Sigmoid colon (tissue), 3 donors: ENCODE measurements around the gene GLA.

Experiments
- POLR2A ChIP-seq, 2 donors: fragments of 450-650 bp; IDR thresholded peaks; one replicate each; pipeline ENCODE4 v1.6.1; 2016; ENCODE audit warnings: antibody characterized with exemption in 2 of 2, mild to moderate bottlenecking in 2 of 2, moderate library complexity in 2 of 2
- TF ChIP-seq, protein P1 (sequence below), 4 experiments: fragments of 450-650 bp in 3 of 4; fragments of 200-600 bp in 1 of 4; IDR thresholded peaks; one replicate each; pipeline ENCODE4 v1.5.1; 2016 to 2019; ENCODE audit warnings: antibody characterized with exemption in 4 of 4, mild to moderate bottlenecking in 3 of 4, moderate library complexity in 2 of 4

DNA sequence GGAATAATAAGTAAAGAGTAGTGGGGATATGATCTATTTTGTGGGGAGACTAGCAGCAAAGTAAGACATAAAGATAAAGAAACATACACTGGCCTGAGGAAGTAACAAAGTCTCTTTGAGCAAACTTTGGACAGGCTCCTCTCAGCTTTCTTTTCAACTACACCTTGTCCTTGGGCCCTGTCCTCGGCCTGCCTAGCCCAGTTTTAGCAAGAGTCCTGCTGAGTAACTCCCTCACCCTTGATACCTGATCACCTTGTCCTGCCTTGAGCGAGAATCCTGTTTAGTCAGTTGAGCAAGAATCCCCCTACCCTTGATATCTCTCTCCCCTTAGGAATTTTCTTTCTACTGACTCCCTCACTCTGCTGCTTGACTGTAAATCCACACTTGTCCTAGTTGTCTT, 11.8 kb upstream of the GLA start:
- TF ChIP-seq, protein P1, sequence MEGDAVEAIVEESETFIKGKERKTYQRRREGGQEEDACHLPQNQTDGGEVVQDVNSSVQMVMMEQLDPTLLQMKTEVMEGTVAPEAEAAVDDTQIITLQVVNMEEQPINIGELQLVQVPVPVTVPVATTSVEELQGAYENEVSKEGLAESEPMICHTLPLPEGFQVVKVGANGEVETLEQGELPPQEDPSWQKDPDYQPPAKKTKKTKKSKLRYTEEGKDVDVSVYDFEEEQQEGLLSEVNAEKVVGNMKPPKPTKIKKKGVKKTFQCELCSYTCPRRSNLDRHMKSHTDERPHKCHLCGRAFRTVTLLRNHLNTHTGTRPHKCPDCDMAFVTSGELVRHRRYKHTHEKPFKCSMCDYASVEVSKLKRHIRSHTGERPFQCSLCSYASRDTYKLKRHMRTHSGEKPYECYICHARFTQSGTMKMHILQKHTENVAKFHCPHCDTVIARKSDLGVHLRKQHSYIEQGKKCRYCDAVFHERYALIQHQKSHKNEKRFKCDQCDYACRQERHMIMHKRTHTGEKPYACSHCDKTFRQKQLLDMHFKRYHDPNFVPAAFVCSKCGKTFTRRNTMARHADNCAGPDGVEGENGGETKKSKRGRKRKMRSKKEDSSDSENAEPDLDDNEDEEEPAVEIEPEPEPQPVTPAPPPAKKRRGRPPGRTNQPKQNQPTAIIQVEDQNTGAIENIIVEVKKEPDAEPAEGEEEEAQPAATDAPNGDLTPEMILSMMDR (IDR thresholded peaks at IDR 0.05), result no peak
- TF ChIP-seq POLR2A (IDR thresholded peaks at IDR 0.05), result no peak
